ENCODE data around the gene VEGFB. TPM values are rescaled to one million over a fixed set of nuclear protein-coding genes. Genes with fewer than 3 reads are reported as not detected.
A peak's percentile ranks its signal among the peaks of the same experiment; 100 is the strongest.

VEGFB gene
- total RNA-seq, 1 experiment from 2014 or later: 47.5 TPM

DNA sequence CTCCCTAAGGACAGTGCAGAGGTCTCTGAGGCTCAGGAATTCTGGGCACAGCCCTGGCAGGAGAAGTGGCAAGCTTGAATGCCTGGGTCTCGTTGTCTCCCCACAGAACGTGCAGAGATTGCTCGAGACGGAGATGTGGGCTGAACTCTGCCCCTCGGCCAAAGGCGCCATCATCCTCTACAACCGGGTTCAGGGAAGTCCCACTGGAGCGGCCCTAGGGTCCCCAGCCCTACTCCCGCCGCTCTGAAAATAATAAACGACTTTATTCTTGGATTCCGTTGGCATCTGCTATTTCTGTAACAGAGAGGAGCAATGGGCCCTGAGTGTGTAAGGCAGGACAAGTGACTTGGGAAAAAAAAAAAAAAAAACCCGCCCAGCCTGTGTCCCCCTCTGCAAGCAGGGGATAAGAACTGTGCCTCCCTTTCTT, 4.6 kb upstream of the VEGFB start:
- ChIA-PET POLR2A (no interaction called here), RAD21 (ENCODE audit: low non-redundant PET in 1 of 2, low total read pairs in 2 of 2, uncharacterized antibody in 2 of 2, unreplicated experiment in 2 of 2) (no interaction called here), CTCF (no interaction called here)
- DNase-seq (ENCODE audit: low read depth, low spot score) (no peak), ATAC-seq (no peak)
- H3K27ac ChIP-seq (ENCODE audit: low read depth, low read length): peak overlapping the region; percentile 61
- peaks cover 16% of the 10 kb centered on the region; the same call in 1 of the 2 replicates for H3K79me2 ChIP-seq (ENCODE audit: insufficient read depth, low read length)
- no peak overlapping the region for H2AFZ ChIP-seq (ENCODE audit: low read depth, low read length, poor library complexity, severe bottlenecking)
- H3K36me3 ChIP-seq (ENCODE audit: control insufficient read depth in 1 of 2, insufficient read depth in 2 of 2, low read length in 2 of 2): no peaks in the 10 kb centered on the region
- H3K9ac ChIP-seq (ENCODE audit: low read length): peak overlapping the region; percentile 88
- H3K4me1 ChIP-seq (ENCODE audit: control insufficient read depth in 1 of 2, insufficient read depth in 2 of 2, low read length in 2 of 2): peaks cover 28 to 69% of the 10 kb centered on the region in 2 experiments
- no peaks in the 10 kb centered on the region for H3K9me2 ChIP-seq (ENCODE audit: insufficient read depth)
- H4K20me1 ChIP-seq (ENCODE audit: insufficient read depth): no peaks in the 10 kb centered on the region
- H3K4me3 ChIP-seq (replicated peaks in 1 of 2; ENCODE audit: low read depth in 1 of 2, low read length in 2 of 2): peak overlapping the region; percentile 71 to 89
- H3K4me2 ChIP-seq (ENCODE audit: low read length): peak overlapping the region; percentile 99
- no peaks in the 10 kb centered on the region for H3K27me3 ChIP-seq (ENCODE audit: insufficient read depth, low read length)
- intact Hi-C loops (cut with micrococcal nuclease): no loop called here
- no TSS peak for BruUV-seq (replicated peaks)
- TF ChIP-seq TCF7L2 (IDR thresholded peaks at IDR 0.05; ENCODE audit: borderline replicate concordance, extremely low read depth, insufficient read depth, insufficient read length): no peak
- TF ChIP-seq ELF1 (IDR thresholded peaks at IDR 0.05; ENCODE audit: borderline replicate concordance, low read depth): no peak
- no peak for TF ChIP-seq ATF3 (IDR thresholded peaks at IDR 0.05)
- no peak for TF ChIP-seq JUND (IDR thresholded peaks at IDR 0.05)
- TF ChIP-seq SRF (IDR thresholded peaks at IDR 0.05; ENCODE audit: low read depth): no peak
- no peak for TF ChIP-seq CEBPB (IDR thresholded peaks at IDR 0.05; ENCODE audit: low read depth)
- no peak for TF ChIP-seq CBX3 (IDR thresholded peaks at IDR 0.05; ENCODE audit: low read depth)
- no peak for TF ChIP-seq ZNF274 (IDR thresholded peaks at IDR 0.05; ENCODE audit: low read depth, low read length)
- no peaks in the 10 kb centered on the region for H3K9me3 ChIP-seq (ENCODE audit: control insufficient read depth in 1 of 2, insufficient read depth in 1 of 2, low read depth in 1 of 2, low read length in 2 of 2)

DNA sequence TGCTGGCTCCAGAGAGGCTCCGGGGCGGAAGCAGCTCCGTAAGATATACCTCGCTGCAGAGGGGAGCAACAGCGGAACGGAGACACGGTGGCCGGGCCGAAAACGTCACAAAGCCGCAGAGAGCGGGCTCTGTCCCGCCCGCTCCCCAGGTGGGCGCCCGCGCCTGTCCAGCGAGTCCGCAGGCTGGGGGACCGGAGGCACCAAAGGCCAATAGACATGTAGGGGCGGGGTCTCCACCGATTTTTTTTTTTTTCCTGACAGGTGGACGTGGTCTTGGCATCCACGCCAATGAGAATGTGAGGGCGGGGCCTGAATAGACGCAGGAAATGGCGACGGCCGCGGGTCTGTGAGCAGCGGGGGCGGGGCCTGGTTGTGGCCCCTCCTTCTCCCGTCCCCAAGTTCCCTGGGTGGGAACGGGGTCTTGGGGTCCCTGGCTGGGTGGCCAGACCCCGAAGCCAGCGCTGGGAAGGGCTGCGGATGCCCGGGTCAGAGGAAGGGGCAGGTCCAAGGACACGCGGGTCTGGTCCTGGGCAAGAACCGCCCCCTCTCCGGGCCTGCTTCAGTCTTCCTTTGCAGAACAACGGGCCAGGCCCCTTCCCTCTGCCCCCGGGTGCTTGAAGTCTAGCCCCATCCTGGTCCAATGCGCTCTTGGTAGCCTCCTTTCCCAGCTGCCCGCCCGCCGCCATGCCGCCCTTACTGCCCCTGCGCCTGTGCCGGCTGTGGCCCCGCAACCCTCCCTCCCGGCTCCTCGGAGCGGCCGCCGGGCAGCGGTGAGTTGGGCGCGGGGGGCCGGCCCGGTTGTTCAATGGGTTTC, 4.0 kb upstream of the VEGFB start, which contains the start of gene DNAJC4:
DNAJC4 (plus strand) TSS at position 378 of the 814 bp plus-strand sequence; CDS start at position 685, 307 bp downstream.
- CTCF ChIA-PET: no interaction called here
- peak within 1 kb of the TSS; percentile 88 for H3K9ac ChIP-seq (ENCODE audit: low read length)
- ATAC-seq: peak; percentile 41
- H3K9me3 ChIP-seq (ENCODE audit: control insufficient read depth in 1 of 2, insufficient read depth in 1 of 2, low read depth in 1 of 2, low read length in 2 of 2): no peaks in the 10 kb centered on the region
- peak; percentile 61; the same call in 1 of the 2 replicates for TF ChIP-seq ZFX (IDR thresholded peaks at IDR 0.05)
- TF ChIP-seq CBX3 (IDR thresholded peaks at IDR 0.05; ENCODE audit: low read depth): no peak
- TF ChIP-seq POLR2AphosphoS5 (IDR thresholded peaks at IDR 0.05; ENCODE audit: low read depth, low read length): peak; percentile 84
- TF ChIP-seq YY1 (IDR thresholded peaks at IDR 0.05; ENCODE audit: extremely low read depth, insufficient replicate concordance, low read depth, low read length): peak; percentile 79
- peak; percentile 5 for TF ChIP-seq ZBTB33 (IDR thresholded peaks at IDR 0.05; ENCODE audit: extremely low read depth, insufficient replicate concordance, low read length)
- TF ChIP-seq CEBPB (IDR thresholded peaks at IDR 0.05; ENCODE audit: low read depth): no peak
- H4K20me1 ChIP-seq (ENCODE audit: insufficient read depth): no peaks in the 10 kb centered on the region
- RAD21 ChIA-PET (ENCODE audit: low non-redundant PET in 1 of 2, low total read pairs in 2 of 2, uncharacterized antibody in 2 of 2, unreplicated experiment in 2 of 2): no interaction called here
- no peaks in the 10 kb centered on the region for H3K36me3 ChIP-seq (ENCODE audit: control insufficient read depth in 1 of 2, insufficient read depth in 2 of 2, low read length in 2 of 2)
- peak; percentile 89 for DNase-seq (ENCODE audit: low read depth, low spot score)
- no peak within 1 kb of the TSS for H2AFZ ChIP-seq (ENCODE audit: low read depth, low read length, poor library complexity, severe bottlenecking)
- peak within 1 kb of the TSS; percentile 99 for H3K4me2 ChIP-seq (ENCODE audit: low read length)
- BruUV-seq (replicated peaks): no TSS peak
- H3K9me2 ChIP-seq (ENCODE audit: insufficient read depth): no peaks in the 10 kb centered on the region
- peaks cover 27 to 67% of the 10 kb centered on the region in 2 experiments for H3K4me1 ChIP-seq (ENCODE audit: control insufficient read depth in 1 of 2, insufficient read depth in 2 of 2, low read length in 2 of 2)
- peak within 1 kb of the TSS; percentile 61 for H3K27ac ChIP-seq (ENCODE audit: low read depth, low read length)
- POLR2A ChIA-PET: interaction anchor here (1.1 to 1.2 kb wide), 2 partner anchors 9 to 53 kb away, joined by 3 to 4 read pairs; no protein-coding TSS in a partner anchor
- intact Hi-C loops (cut with micrococcal nuclease): no loop called here
- peaks cover 16% of the 10 kb centered on the region for H3K79me2 ChIP-seq (ENCODE audit: insufficient read depth, low read length)
- H3K4me3 ChIP-seq (replicated peaks in 1 of 2; ENCODE audit: low read depth in 1 of 2, low read length in 2 of 2): peak within 1 kb of the TSS; percentile 71 to 89
- H3K27me3 ChIP-seq (ENCODE audit: insufficient read depth, low read length): no peaks in the 10 kb centered on the region
